K562 (cell line): ENCODE measurements around the gene ACTR8.

Experiments
- CTCF ChIP-seq, 3 experiments: IDR thresholded peaks in 2 of 3; conservative IDR thresholded peaks in 1 of 3; 2 replicates each; pipeline ENCODE4 v1.5.1; 2011 to 2012; ENCODE audit warnings: low read length in 3 of 3, mild to moderate bottlenecking in 3 of 3, control low read depth in 2 of 3, improper control_type of control experiment in 1 of 3, inconsistent platforms in 1 of 3, low read depth in 1 of 3, mixed read lengths in 1 of 3, moderate library complexity in 1 of 3; ENCODE audit not compliant: insufficient read depth in 2 of 3
- KDM1A ChIP-seq, 2 experiments: fragments of 450-650 bp; IDR thresholded peaks; 2 replicates each; pipeline ENCODE4 v1.6.1; 2016; ENCODE audit warnings: mild to moderate bottlenecking in 2 of 2
- ZKSCAN1 ChIP-seq: fragments of 150-350 bp; IDR thresholded peaks from 2 replicates; pipeline ENCODE4 v1.6.1; 2016; ENCODE audit warnings: low read depth, low read length
- ZNF24 ChIP-seq: fragments of 450-650 bp; IDR thresholded peaks from 2 replicates; pipeline ENCODE4 v1.6.1; 2016
- TF ChIP-seq, protein P1 (sequence below): fragments of 450-650 bp; formaldehyde crosslinking; IDR thresholded peaks from 2 replicates; pipeline ENCODE4 v1.4.0; 2020; ENCODE audit warnings: mild to moderate bottlenecking, mixed read lengths

DNA sequence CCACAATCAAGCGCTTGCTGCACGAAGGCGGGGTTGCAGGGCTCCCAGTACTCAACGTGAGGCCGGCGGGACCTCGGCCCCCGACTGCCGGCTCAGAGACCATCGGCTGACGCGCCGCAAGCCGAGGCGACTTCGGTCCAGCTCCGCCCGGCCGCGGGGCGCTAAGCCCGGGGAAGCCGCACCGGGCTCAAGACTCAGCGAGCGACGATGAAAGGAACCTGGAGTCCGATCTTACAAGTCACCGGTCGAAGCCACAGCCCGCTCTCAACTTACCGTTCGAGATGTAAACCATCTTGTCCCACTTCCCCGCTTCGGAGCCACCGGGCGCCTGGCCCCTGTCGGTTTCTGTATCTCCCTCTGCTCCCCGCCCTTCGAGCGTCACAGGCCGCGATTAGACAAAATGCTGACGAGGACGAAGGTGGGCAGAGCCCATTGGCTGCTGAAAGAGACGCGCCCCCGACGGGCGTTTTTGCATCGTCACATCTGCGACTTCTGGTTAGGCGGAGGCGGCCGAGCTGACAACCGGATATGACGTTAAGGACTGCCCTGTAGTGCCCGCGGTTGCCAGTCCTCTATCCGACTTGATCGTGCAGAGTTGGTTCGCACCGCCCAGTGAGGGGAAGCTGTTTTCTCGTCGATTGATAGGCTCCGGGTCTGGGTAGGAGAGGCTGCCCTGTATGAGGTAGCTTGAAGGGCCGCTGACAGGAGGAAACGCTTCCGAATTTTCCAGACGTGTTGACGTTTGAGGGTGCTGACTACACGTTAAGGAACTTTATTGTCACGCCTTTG lies 9.7 kb upstream of the ACTR8 start, which contains the start of gene SELENOK:
- TF ChIP-seq CTCF (IDR thresholded peaks at IDR 0.05 in 2 of 3, conservative IDR thresholded peaks at IDR 0.05 in 1 of 3; ENCODE audit: insufficient read depth in 2 of 3, low read depth in 1 of 3, low read length in 3 of 3): no peak
- no peak for TF ChIP-seq ZNF24
- TF ChIP-seq KDM1A (IDR thresholded peaks at IDR 0.05): no peak
- TF ChIP-seq ZKSCAN1: 0 out of 2 replicates have a peak, but pooled peaks have one; percentile 17
- TF ChIP-seq, protein P1, sequence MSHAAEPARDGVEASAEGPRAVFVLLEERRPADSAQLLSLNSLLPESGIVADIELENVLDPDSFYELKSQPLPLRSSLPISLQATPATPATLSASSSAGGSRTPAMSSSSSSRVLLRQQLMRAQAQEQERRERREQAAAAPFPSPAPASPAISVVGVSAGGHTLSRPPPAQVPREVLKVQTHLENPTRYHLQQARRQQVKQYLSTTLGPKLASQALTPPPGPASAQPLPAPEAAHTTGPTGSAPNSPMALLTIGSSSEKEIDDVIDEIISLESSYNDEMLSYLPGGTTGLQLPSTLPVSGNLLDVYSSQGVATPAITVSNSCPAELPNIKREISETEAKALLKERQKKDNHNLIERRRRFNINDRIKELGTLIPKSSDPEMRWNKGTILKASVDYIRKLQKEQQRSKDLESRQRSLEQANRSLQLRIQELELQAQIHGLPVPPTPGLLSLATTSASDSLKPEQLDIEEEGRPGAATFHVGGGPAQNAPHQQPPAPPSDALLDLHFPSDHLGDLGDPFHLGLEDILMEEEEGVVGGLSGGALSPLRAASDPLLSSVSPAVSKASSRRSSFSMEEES (CRISPR knock-in tag): no peak
